Small intestine (tissue), 7 donors: ENCODE measurements around the gene ZDHHC1. TPM values are rescaled to one million over a fixed set of nuclear protein-coding genes. Genes with fewer than 3 reads are reported as not detected.
"Not testable (repeated sequence)": the region's sequence is repeated elsewhere in the genome, so short reads cannot be mapped to it uniquely, and the experiment has no call there.

ENCODE experiments used
- DNase-seq, 2 donors: peaks; one replicate each; pipeline versions ENCODE4 v3.0.0 to v3.0.0-alpha.2; 2013
- FAIRE-seq: peaks from 2 replicates; lab custom pipeline; 2012; peaks lifted over from hg19 to GRCh38; lab: Jason Lieb, UNC
- H3K27ac ChIP-seq, 3 donors: one replicate each; pipeline ENCODE4 v1.5.1; 2013; ENCODE audit warnings: low read length in 2 of 3, mild to moderate bottlenecking in 2 of 3, control low read depth in 1 of 3, inconsistent platforms in 1 of 3, low read depth in 1 of 3, moderate library complexity in 1 of 3
- H3K27me3 ChIP-seq, 3 donors: one replicate each; pipeline ENCODE4 v1.6.1; 2013; ENCODE audit warnings: low read length in 3 of 3, inconsistent platforms in 1 of 3; ENCODE audit not compliant: control insufficient read depth in 3 of 3, insufficient read depth in 3 of 3
- H3K36me3 ChIP-seq, 3 donors: one replicate each; pipeline ENCODE4 v1.6.1; 2013; ENCODE audit warnings: low read length in 3 of 3, inconsistent platforms in 1 of 3, low read depth in 1 of 3, mild to moderate bottlenecking in 1 of 3, moderate library complexity in 1 of 3; ENCODE audit not compliant: control insufficient read depth in 3 of 3, insufficient read depth in 2 of 3
- H3K4me1 ChIP-seq, 3 donors: one replicate each; pipeline ENCODE4 v1.6.1; 2013; ENCODE audit warnings: low read length in 2 of 3, inconsistent platforms in 1 of 3, low read depth in 1 of 3, mild to moderate bottlenecking in 1 of 3, moderate library complexity in 1 of 3; ENCODE audit not compliant: control insufficient read depth in 3 of 3, insufficient read depth in 2 of 3
- H3K4me3 ChIP-seq, 3 donors: one replicate each; pipeline ENCODE4 v1.5.1; 2013; ENCODE audit warnings: low read length in 3 of 3, control low read depth in 1 of 3, inconsistent platforms in 1 of 3, low read depth in 1 of 3, mild to moderate bottlenecking in 1 of 3, moderate library complexity in 1 of 3
- H3K9me3 ChIP-seq, 2 donors: one replicate each; pipeline ENCODE4 v1.6.1; 2013; ENCODE audit warnings: low read depth in 1 of 2, low read length in 1 of 2; ENCODE audit not compliant: control insufficient read depth in 2 of 2, insufficient read depth in 1 of 2
- WGBS, 3 donors: extraction: QIAGEN DNeasy Blood & Tissue Kit; methylation state at CpG; one replicate each; pipeline ENCODE4 v1.1.7; 2013; 5-methylcytosine and 5-hydroxymethylcytosine counted together
- polyA plus RNA-seq, 4 donors: library from polyadenylated mRNA; stranded (reverse) in 3 of 4; unstranded in 1 of 4; fragments of 200-250 nt in 3 of 4; fragments of 120-200 nt in 1 of 4; gene quantifications; one replicate each; pipeline versions ENCODE4 v1.2.1 to v1.2.3, GENCODE V29; 2013
- donor health status: healthy with polysubstance abuse.
- donor health status: control.
- donor health status: control.
- donor health status: Bipolar disorder and iron deficiency.
- donor health status: healthy.

The ZDHHC1 gene
- polyA plus RNA-seq, 4 donors: 1.9 to 5.3 (median 5.2) TPM; not detected in 1

GRCh38 chr16:67419502-67419901 lies 3.2 kb upstream of the ZDHHC1 start:
- Histone ChIP-seq H3K9me3 (no peaks in the 10 kb centered on the region), H3K27ac (no peak overlapping the region), H3K4me3 (no peak overlapping the region), H3K36me3 (no peaks in the 10 kb centered on the region), H3K27me3 (peaks cover 0 to 5% (median 0%) of the 10 kb centered on the region in 3 donors), H3K4me1 (peaks cover 0 to 9% (median 0%) of the 10 kb centered on the region in 3 donors)
- WGBS, 3 donors: 84 to 93% (median 88%) methylated on average over 3 of the region's 3 CpGs
- DNase-seq (no peak), FAIRE-seq (no peak)

DNA sequence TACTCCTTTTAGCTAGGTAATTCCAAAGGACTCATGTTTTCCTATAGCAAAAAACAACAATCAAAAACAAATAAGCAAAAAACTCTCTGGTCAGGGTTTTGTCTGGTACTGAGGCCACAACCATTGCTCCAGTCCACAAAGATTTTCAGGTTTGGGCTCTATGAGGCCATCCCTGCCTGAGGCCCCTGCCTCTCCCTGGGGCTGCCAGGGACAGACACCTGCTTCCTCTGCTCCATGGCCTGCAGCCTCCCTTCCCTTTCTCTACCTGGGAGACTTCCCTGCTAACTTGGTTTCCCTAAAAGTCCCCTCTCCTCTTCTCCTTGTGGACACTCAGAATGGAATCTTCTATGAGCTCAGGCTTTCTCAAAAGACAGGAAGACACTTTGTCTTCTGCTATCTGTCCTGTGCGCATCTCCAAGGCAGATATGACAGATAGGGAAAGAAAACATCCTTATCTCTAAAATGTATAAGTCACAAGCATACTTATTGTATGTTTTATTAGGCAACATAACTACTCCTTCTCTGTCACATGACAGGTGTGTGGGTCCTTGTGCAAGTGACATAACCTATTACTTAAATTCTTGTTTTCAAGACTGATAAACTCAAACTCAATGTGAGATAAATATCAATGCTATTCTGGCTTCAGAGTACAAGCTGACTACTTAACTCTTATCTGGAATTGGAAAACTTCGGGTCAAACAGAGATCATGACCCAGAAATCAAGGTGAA lies 1.2 kb upstream of the ZDHHC1 start:
- no peak overlapping the region for H3K27ac ChIP-seq
- DNase-seq: peak in 1 of 2 donors; percentile 34
- WGBS, 3 donors: 39 to 70% (median 50%) methylated on average over 2 of the region's 2 CpGs
- no peaks in the 10 kb centered on the region for H3K27me3 ChIP-seq
- H3K4me1 ChIP-seq: peaks cover 0 to 9% (median 0%) of the 10 kb centered on the region in 3 donors
- H3K9me3 ChIP-seq: no peaks in the 10 kb centered on the region
- H3K36me3 ChIP-seq: no peaks in the 10 kb centered on the region
- H3K4me3 ChIP-seq: no peak overlapping the region
- no peak for FAIRE-seq

GRCh38 chr16:67415421-67415820 lies 856 bp downstream of the ZDHHC1 start:
- WGBS, 3 donors: 92 to 96% (median 93%) methylated on average over 19 of the region's 19 CpGs
- peak overlapping the region in 1 of 3 donors; percentile 75 for H3K27ac ChIP-seq
- not testable (repeated sequence) for H3K4me1 ChIP-seq, H3K36me3 ChIP-seq, H3K9me3 ChIP-seq, H3K27me3 ChIP-seq, FAIRE-seq, DNase-seq
- peak overlapping the region; percentile 55 to 70 (median 65) for H3K4me3 ChIP-seq

DNA sequence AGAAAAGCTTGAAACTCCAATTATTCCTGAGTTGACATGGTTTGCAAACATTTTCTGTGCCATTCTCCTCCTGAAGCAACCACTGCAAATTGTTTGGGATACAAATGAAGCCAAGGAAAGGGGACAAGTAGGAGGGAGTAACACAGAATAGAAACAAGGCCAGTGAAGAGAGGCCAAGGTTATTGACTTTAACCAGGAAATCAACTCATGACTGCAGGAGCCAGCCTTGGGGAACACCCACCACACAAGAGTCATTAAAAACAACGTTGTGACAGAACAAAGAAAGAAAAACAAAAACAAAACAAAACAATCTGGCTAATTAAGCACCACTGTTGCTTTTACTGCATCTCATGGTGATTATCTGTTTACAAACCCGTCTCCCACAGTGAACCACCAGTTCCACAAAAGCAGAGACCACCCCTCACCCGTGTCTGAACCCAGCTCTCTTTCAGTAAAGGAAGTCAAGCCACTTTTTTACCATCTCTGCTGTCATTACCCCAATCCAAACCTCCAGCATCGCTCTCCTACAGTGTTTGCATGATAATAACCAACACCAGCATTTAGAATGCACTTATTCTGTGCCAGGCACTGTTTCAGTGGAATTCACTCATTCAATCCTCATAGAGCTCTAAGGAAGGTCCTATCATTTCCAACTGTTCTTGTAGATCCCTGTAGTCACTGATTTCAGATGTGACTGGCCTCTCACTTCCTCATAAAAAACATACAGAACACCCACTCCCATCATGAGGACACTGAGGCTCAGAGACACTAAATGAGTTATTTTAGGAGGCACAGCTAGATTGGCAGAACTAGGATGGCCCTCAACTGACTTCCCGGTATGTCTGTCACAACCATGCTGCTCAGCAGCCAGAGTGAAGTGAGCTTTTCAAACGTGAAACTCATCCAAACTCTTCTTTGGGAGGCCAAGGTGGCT lies 2.0 kb downstream of the ZDHHC1 start:
- peaks cover 0 to 9% (median 0%) of the 10 kb centered on the region in 3 donors for H3K4me1 ChIP-seq
- no peaks in the 10 kb centered on the region for H3K27me3 ChIP-seq
- H3K4me3 ChIP-seq: no peak overlapping the region
- H3K9me3 ChIP-seq: no peaks in the 10 kb centered on the region
- H3K27ac ChIP-seq: no peak overlapping the region
- peaks cover 0 to 4% (median 0%) of the 10 kb centered on the region in 3 donors for H3K36me3 ChIP-seq
- DNase-seq (no peak), FAIRE-seq (no peak)
- WGBS, 3 donors: 59 to 61% (median 60%) methylated on average over 6 of the region's 6 CpGs

GRCh38 chr16:67412294-67412693 lies 4.0 kb downstream of the ZDHHC1 start:
- Histone ChIP-seq H3K9me3 (no peaks in the 10 kb centered on the region), H3K36me3 (peaks cover 0 to 4% (median 0%) of the 10 kb centered on the region in 3 donors), H3K4me3 (no peak overlapping the region), H3K27ac (no peak overlapping the region), H3K27me3 (no peaks in the 10 kb centered on the region), H3K4me1 (peaks cover 0 to 9% (median 0%) of the 10 kb centered on the region in 3 donors)
- DNase-seq (no peak), FAIRE-seq (no peak)
- WGBS, 3 donors: 47 to 60% (median 56%) methylated on average over 2 of the region's 2 CpGs

DNA sequence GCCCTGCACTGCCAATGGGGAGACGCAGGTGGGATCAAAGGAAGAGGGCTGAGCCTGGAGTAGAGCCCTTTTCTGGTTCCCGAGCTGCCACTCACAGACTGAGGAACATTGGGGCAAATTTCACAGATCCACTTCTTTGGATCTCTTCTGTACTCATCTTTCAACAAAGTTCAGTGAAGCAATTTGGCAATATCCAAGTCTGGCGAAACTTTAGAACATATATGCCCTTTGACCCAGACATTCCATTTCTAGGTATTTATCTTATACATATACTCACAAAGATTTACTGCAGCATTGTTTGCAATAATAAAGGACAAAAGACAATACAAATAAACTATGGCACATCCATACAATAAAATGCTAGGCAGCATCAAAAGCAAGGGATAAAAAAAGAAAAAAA lies 4.9 kb downstream of the ZDHHC1 start:
- H3K4me1 ChIP-seq: peaks cover 0 to 6% (median 0%) of the 10 kb centered on the region in 3 donors
- H3K9me3 ChIP-seq: no peaks in the 10 kb centered on the region
- no peak overlapping the region for H3K4me3 ChIP-seq
- no peak for DNase-seq
- WGBS, 3 donors: 63 to 82% (median 72%) methylated on average over 3 of the region's 3 CpGs
- FAIRE-seq: no peak
- H3K36me3 ChIP-seq: peaks cover 0 to 4% (median 0%) of the 10 kb centered on the region in 3 donors
- no peaks in the 10 kb centered on the region for H3K27me3 ChIP-seq
- no peak overlapping the region for H3K27ac ChIP-seq

GRCh38 chr16:67409631-67410030 lies 6.6 kb downstream of the ZDHHC1 start:
- Histone ChIP-seq H3K27me3 (no peaks in the 10 kb centered on the region), H3K27ac (no peak overlapping the region), H3K4me3 (no peak overlapping the region), H3K9me3 (no peaks in the 10 kb centered on the region), H3K4me1 (peaks cover 0 to 4% (median 0%) of the 10 kb centered on the region in 3 donors), H3K36me3 (peaks cover 0 to 7% (median 0%) of the 10 kb centered on the region in 3 donors)
- WGBS, 3 donors: 86 to 89% (median 88%) methylated on average over 9 of the region's 9 CpGs
- DNase-seq (no peak), FAIRE-seq (no peak)

GRCh38 chr16:67407788-67408452 lies 8.4 kb downstream of the ZDHHC1 start:
- DNase-seq: no peak
- Histone ChIP-seq H3K4me3 (no peak overlapping the region), H3K9me3 (no peaks in the 10 kb centered on the region), H3K27ac (no peak overlapping the region), H3K27me3 (no peaks in the 10 kb centered on the region), H3K4me1 (peaks cover 0 to 14% (median 3%) of the 10 kb centered on the region in 3 donors), H3K36me3 (peaks cover 0 to 12% (median 0%) of the 10 kb centered on the region in 3 donors)
- no peak for FAIRE-seq
- 73 to 82% (median 80%) methylated on average over 6 of the region's 6 CpGs for WGBS, 3 donors
